GM19452 (cell line): ENCODE data around the gene REEP1.

ENCODE experiments used
- ATAC-seq: cut with Tn5 transposase; IDR thresholded peaks from one replicate; pipeline ENCODE4 v1.9.1; 2021; ENCODE audit not compliant: unreplicated experiment

REEP1 gene

GRCh38 chr2:86226636-86227520 lies 110.5 kb downstream of the REEP1 start:
- no peak for ATAC-seq

GRCh38 chr2:86226070-86226469 lies 111.4 kb downstream of the REEP1 start:
- no peak for ATAC-seq

DNA sequence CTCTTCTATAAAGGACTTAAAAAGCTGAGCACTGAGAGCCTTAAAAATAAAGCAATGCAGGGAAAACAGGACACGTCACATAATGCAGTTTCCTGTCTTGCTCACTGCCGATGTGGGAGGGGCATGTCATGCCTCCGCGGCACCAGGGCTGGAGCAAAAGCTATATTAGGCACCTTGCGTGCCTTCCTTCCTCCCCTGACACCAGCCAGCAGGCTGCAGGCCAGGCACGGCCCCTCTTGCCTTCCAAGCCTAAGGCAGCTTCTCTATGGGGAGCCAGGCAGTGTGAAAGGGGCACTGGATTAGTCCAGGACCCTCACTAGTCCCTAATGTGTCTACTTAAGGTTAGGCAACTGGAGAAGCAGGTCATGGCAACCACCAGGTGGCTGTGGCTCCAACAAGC lies 111.8 kb downstream of the REEP1 start:
- ATAC-seq = peak; percentile 68

DNA sequence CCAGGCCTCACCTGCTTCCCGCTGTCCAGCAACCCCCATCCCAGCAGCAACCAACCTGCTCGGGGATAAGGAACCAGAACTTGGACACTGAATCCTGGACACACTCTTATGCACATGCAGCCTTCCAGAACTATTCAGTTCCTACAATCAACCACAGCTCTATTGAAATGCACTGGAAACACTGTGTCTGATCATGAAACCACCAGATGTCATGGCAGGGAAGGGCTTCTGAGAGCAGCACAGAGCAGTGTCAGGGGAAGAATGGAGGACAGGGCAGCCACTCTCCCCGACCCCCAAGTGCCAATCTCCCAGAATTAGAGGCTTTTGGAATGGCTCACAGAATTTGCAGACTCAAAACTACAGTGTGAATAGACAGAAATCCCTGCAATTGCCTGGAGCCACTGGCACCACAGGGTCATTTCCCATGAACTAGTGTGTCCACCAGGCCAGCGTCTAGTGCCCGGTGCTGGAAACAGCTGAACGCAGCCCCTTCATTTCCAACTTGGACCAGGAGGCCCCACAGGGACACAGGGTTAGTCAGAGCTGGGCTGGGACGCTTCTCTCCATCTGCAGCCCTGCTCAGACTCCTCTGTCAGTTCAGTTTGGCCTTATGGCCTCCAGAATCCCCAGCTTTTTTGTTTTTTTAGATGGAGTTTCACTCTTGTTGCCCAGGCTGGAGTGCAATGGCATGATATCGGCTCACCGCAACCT lies 112.6 kb downstream of the REEP1 start:
- ATAC-seq = no peak

- ATAC-seq = no peak
Observed at GRCh38 chr2:86223927-86224560, 113.4 kb downstream of the REEP1 start.

- no peak for ATAC-seq
Observed at GRCh38 chr2:86223140-86223926, 114.1 kb downstream of the REEP1 start.

- ATAC-seq = no peak
Observed at GRCh38 chr2:86221066-86221684, 116.3 kb downstream of the REEP1 start.

DNA sequence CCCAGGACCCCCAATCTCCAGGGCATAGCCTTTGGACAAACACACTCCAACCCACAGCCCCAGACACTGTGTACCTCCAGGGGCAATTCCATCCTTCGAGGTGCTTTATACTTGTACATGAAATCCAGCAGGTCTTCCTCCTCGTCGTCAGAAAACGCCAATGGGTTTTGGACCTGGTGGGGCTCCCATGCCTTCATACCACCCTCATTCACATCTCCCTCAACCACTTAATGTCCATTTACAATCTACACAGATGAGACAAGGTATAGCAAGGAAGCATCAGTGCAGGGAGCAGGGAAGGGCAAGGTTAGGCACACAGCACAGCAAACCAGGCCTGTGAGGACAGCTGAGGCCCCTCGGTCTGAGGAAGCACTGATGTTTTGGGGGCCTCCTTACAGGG lies 117.5 kb downstream of the REEP1 start:
- no peak for ATAC-seq

- ATAC-seq = no peak
Observed at GRCh38 chr2:86218124-86218523, 119.3 kb downstream of the REEP1 start.

- ATAC-seq = no peak
Observed at GRCh38 chr2:86216575-86217555, 120.6 kb downstream of the REEP1 start.

GRCh38 chr2:86214503-86214832 lies 123.0 kb downstream of the REEP1 start:
- no peak for ATAC-seq

- ATAC-seq = no peak
Observed at GRCh38 chr2:86213699-86214502, 123.5 kb downstream of the REEP1 start.

DNA sequence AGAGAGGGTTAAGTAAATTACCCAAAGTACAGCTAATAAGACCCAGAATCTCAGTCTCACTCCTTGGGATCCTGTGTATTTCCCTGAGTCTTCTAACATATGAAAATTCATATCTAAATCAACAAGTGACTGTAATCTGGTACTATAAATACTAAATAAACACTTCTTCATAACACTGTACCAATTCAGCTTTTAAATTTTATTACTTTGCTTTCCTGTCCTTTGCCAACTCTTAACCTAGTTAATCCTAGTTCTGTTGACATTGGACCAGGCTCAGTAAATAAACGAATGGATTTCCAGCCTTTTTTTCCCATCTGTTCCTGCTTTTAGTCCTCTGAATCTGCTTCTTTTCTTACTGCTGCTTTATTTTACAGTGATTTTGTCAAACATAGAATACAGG lies 124.4 kb downstream of the REEP1 start:
- no peak for ATAC-seq

DNA sequence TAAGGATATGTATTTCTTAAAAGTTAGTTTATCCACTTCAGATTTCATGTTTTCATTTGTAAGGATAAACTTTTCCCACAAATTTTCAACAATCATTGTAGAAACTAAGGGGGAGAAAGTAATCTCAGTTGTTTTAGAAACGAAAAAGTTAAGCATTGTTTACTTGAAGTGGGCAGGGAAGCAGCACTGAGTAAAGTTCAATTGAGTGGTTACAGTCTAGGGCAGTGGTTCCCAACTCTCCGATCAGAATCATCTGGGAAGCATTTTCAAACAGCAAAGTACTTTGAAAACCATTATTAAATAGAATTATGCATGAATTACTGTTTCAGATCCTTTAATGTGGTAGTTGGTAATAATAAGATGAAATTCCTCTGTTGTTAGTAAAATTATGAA lies 125.6 kb downstream of the REEP1 start:
- ATAC-seq = no peak

DNA sequence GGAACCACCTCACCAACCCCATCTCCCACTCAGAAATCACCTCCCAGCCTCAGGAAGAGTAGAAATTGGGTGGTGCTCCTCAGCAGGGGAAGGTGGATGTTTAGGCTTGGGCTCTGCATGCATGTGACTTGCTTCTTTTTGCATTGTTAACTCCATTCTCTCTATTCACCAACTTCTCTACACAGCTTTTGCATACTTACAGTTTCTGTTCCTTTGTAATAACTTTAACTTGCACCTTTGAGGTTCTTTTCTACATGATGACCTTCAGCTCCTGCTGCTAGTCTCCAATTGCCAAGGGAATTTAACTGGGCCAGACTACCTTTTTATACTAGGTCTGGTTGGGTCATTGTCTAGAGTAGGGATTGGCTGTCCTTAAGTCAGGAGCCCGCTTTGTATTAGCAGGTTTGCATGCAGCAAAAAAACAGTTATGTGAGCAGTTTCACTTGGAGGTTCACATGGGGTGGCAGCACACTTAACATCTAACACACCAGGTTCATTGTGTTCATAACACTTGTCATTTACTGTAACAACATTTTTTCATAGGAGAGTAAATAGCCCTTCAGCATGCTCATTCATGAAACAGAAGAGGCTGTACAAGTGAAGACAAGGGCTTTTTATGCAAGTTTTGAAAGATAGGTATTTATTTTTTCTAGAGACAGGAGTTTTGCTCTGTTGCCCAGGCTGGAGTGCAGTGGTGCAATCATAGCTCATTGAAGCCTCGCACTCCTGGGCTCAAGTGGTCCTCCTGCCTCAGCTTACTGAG lies 126.2 kb downstream of the REEP1 start:
- ATAC-seq = no peak

DNA sequence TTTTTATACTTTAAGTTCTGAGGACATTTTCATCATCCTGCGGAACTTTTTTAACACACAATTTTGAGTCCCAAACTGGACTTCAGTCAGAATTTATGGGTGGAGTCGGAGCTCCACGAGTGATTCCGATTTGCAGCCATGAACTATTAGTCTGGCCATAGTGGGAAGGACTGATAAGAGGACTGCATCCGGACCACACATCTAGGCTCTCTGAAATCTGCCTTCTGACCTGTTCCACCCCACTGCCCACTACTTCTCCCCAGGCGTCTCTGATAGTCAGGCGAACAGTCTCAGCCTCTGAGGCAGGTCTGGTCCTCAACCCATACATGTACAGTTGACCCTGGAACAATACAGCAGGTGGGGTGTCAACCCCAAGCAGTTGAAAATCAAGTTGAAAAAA lies 133.0 kb downstream of the REEP1 start:
- no peak for ATAC-seq

- ATAC-seq = no peak
Observed at GRCh38 chr2:86203614-86204013, 133.8 kb downstream of the REEP1 start.

GRCh38 chr2:86202702-86203101 lies 134.7 kb downstream of the REEP1 start:
- no peak for ATAC-seq
